Mesendoderm (in vitro differentiated cells): ENCODE data around the gene PPFIBP1.

ENCODE experiments used
- DNase-seq: peaks from one replicate; pipeline ENCODE4 v3.0.0; 2013
- H2AK5ac ChIP-seq: 2 replicates; pipeline ENCODE4 v1.6.1; 2013; ENCODE audit warnings: low read length, inconsistent platforms
- H2BK120ac ChIP-seq: 2 replicates; pipeline ENCODE4 v1.6.1; 2013; ENCODE audit warnings: low read depth, mild to moderate bottlenecking, low read length, moderate library complexity, mixed read lengths
- H2BK15ac ChIP-seq: replicated peaks from 2 replicates; pipeline ENCODE4 v1.6.1; 2013; ENCODE audit warnings: low read depth, mild to moderate bottlenecking, moderate library complexity
- H2BK5ac ChIP-seq: 2 replicates; pipeline ENCODE4 v1.6.1; 2013; ENCODE audit warnings: low read length, inconsistent platforms
- H3K18ac ChIP-seq: 2 replicates; pipeline ENCODE4 v1.6.1; 2013; ENCODE audit warnings: mild to moderate bottlenecking, low read length, mixed read lengths
- H3K23ac ChIP-seq: one replicate; pipeline ENCODE4 v1.6.1; 2013; ENCODE audit warnings: low read length
- H3K27ac ChIP-seq: 2 replicates; pipeline ENCODE4 v1.5.1; 2013; ENCODE audit warnings: low read depth, mild to moderate bottlenecking, inconsistent platforms, low read length, moderate library complexity
- H3K27me3 ChIP-seq: 2 replicates; pipeline ENCODE4 v1.6.1; 2013; ENCODE audit warnings: low read length, control low read depth, mild to moderate bottlenecking, inconsistent platforms; ENCODE audit not compliant: insufficient read depth, poor library complexity
- H3K36me3 ChIP-seq: 2 replicates; pipeline ENCODE4 v1.6.1; 2013; ENCODE audit warnings: low read length, inconsistent platforms; ENCODE audit not compliant: control insufficient read depth, insufficient read depth
- H3K4ac ChIP-seq: one replicate; pipeline ENCODE4 v1.6.1; 2013; ENCODE audit warnings: low read depth, mild to moderate bottlenecking, low read length, moderate library complexity
- H3K4me1 ChIP-seq: 2 replicates; pipeline ENCODE4 v1.6.1; 2013; ENCODE audit warnings: low read depth, low read length, inconsistent platforms; ENCODE audit not compliant: control insufficient read depth
- H3K4me2 ChIP-seq: 2 replicates; pipeline ENCODE4 v1.6.1; 2013; ENCODE audit warnings: low read length
- H3K4me3 ChIP-seq: 2 replicates; pipeline ENCODE4 v1.5.1; 2013; ENCODE audit warnings: mild to moderate bottlenecking, low read length
- H3K56ac ChIP-seq: one replicate; pipeline ENCODE4 v1.6.1; 2013; ENCODE audit warnings: low read length
- H3K79me1 ChIP-seq: 2 replicates; pipeline ENCODE4 v1.6.1; 2013; ENCODE audit warnings: low read length, inconsistent platforms
- H3K79me2 ChIP-seq: 2 replicates; pipeline ENCODE4 v1.6.1; 2013; ENCODE audit warnings: mild to moderate bottlenecking, low read length; ENCODE audit not compliant: control insufficient read depth, insufficient read depth
- H3K9ac ChIP-seq: 2 replicates; pipeline ENCODE4 v1.6.1; 2013; ENCODE audit warnings: low read length, inconsistent platforms
- H4K5ac ChIP-seq: one replicate; pipeline ENCODE4 v1.6.1; 2013; ENCODE audit warnings: low read length
- H4K8ac ChIP-seq: one replicate; pipeline ENCODE4 v1.6.1; 2013; ENCODE audit warnings: low read depth, mild to moderate bottlenecking, control low read depth, low read length, moderate library complexity
- WGBS: extraction: QIAGEN DNeasy Blood & Tissue Kit; methylation state at CpG from one replicate; pipeline ENCODE4 v1.1.7; 2013; ENCODE audit warnings: low lambda C conversion rate, missing lambda C conversion rate; ENCODE audit not compliant: insufficient coverage; ENCODE audit errors: extremely low coverage; 5-methylcytosine and 5-hydroxymethylcytosine counted together

PPFIBP1 gene

GRCh38 chr12:27550653-27550975 is 26.6 kb downstream of the PPFIBP1 start:
- Histone ChIP-seq H3K79me1 (peaks cover 42% of the 10 kb centered on the region), H2BK15ac (no peak overlapping the region), H4K8ac (no peak overlapping the region), H3K9ac (no peak overlapping the region), H3K36me3 (no peaks in the 10 kb centered on the region), H2BK5ac (no peak overlapping the region), H3K4me3 (no peak overlapping the region), H4K5ac (no peak overlapping the region), H3K27ac (no peak overlapping the region), H3K4ac (no peak overlapping the region), H3K4me1 (peaks cover 27% of the 10 kb centered on the region), H3K56ac (no peak overlapping the region), H2AK5ac (no peak overlapping the region), H2BK120ac (no peak overlapping the region), H3K4me2 (no peak overlapping the region), H3K79me2 (peaks cover 50% of the 10 kb centered on the region), H3K18ac (no peak overlapping the region), H3K27me3 (no peaks in the 10 kb centered on the region), H3K23ac (no peak overlapping the region)
- no peak for DNase-seq
- WGBS: no CpG with 5 or more reads among the region's 4 CpGs

GRCh38 chr12:27551172-27551840 is 27.3 kb downstream of the PPFIBP1 start:
- no peak overlapping the region for H2AK5ac ChIP-seq
- H3K36me3 ChIP-seq: no peaks in the 10 kb centered on the region
- no peak overlapping the region for H3K56ac ChIP-seq
- peaks cover 36% of the 10 kb centered on the region for H3K79me1 ChIP-seq
- no peak overlapping the region for H4K5ac ChIP-seq
- no peak overlapping the region for H2BK120ac ChIP-seq
- no peak overlapping the region for H3K4me2 ChIP-seq
- H3K27ac ChIP-seq: no peak overlapping the region
- H3K9ac ChIP-seq: no peak overlapping the region
- H3K4me1 ChIP-seq: peaks cover 27% of the 10 kb centered on the region
- peaks cover 45% of the 10 kb centered on the region for H3K79me2 ChIP-seq
- no peak overlapping the region for H3K23ac ChIP-seq
- no peak overlapping the region for H3K4me3 ChIP-seq
- H2BK5ac ChIP-seq: no peak overlapping the region
- H3K18ac ChIP-seq: no peak overlapping the region
- no peaks in the 10 kb centered on the region for H3K27me3 ChIP-seq
- DNase-seq: no peak
- H4K8ac ChIP-seq: no peak overlapping the region
- no peak overlapping the region for H2BK15ac ChIP-seq
- no CpG with 5 or more reads among the region's 9 CpGs for WGBS
- no peak overlapping the region for H3K4ac ChIP-seq

GRCh38 chr12:27552235-27552634 is 28.2 kb downstream of the PPFIBP1 start:
- Histone ChIP-seq H3K36me3 (no peaks in the 10 kb centered on the region), H2BK120ac (no peak overlapping the region), H3K23ac (no peak overlapping the region), H3K27ac (no peak overlapping the region), H3K79me2 (peaks cover 39% of the 10 kb centered on the region), H3K56ac (no peak overlapping the region), H3K4me3 (no peak overlapping the region), H3K4me2 (no peak overlapping the region), H3K18ac (no peak overlapping the region), H3K79me1 (peaks cover 29% of the 10 kb centered on the region), H4K8ac (no peak overlapping the region), H2BK5ac (no peak overlapping the region), H3K27me3 (no peaks in the 10 kb centered on the region), H2AK5ac (no peak overlapping the region), H3K4me1 (peaks cover 28% of the 10 kb centered on the region), H2BK15ac (no peak overlapping the region), H3K4ac (no peak overlapping the region), H4K5ac (no peak overlapping the region), H3K9ac (no peak overlapping the region)
- WGBS: no CpG with 5 or more reads among the region's 6 CpGs
- no peak for DNase-seq

GRCh38 chr12:27552886-27553560 is 29.0 kb downstream of the PPFIBP1 start:
- Histone ChIP-seq H3K27me3 (no peaks in the 10 kb centered on the region), H3K9ac (no peak overlapping the region), H4K5ac (no peak overlapping the region), H2BK15ac (no peak overlapping the region), H4K8ac (no peak overlapping the region), H3K36me3 (no peaks in the 10 kb centered on the region), H3K27ac (no peak overlapping the region), H3K4me3 (no peak overlapping the region), H3K56ac (peak overlapping the region; percentile 38), H2AK5ac (no peak overlapping the region), H3K18ac (no peak overlapping the region), H2BK120ac (no peak overlapping the region), H3K23ac (peak overlapping the region; percentile 59), H3K4me1 (peaks cover 28% of the 10 kb centered on the region), H3K4ac (no peak overlapping the region), H3K4me2 (no peak overlapping the region), H3K79me2 (peaks cover 32% of the 10 kb centered on the region), H3K79me1 (peaks cover 23% of the 10 kb centered on the region), H2BK5ac (peak overlapping the region; percentile 53)
- DNase-seq: no peak
- WGBS: no CpG with 5 or more reads among the region's 8 CpGs

GRCh38 chr12:27553941-27554340 is 29.9 kb downstream of the PPFIBP1 start:
- Histone ChIP-seq H3K23ac (no peak overlapping the region), H2AK5ac (no peak overlapping the region), H3K79me1 (peaks cover 19% of the 10 kb centered on the region), H3K4ac (no peak overlapping the region), H3K4me1 (peaks cover 27% of the 10 kb centered on the region), H2BK15ac (no peak overlapping the region), H4K8ac (no peak overlapping the region), H3K56ac (no peak overlapping the region), H2BK120ac (no peak overlapping the region), H2BK5ac (no peak overlapping the region), H3K27me3 (no peaks in the 10 kb centered on the region), H3K4me2 (no peak overlapping the region), H3K9ac (no peak overlapping the region), H3K36me3 (no peaks in the 10 kb centered on the region), H3K27ac (no peak overlapping the region), H3K18ac (no peak overlapping the region), H4K5ac (no peak overlapping the region), H3K4me3 (no peak overlapping the region), H3K79me2 (peaks cover 29% of the 10 kb centered on the region)
- no CpG with 5 or more reads among the region's 3 CpGs for WGBS
- peak; percentile 45 for DNase-seq
